PC-9 (cell line): Measurements from ENCODE around the gene TAF4B. TPM values are rescaled to one million over a fixed set of nuclear protein-coding genes. Genes with fewer than 3 reads are reported as not detected.
"Not testable (repeated sequence)": the region's sequence is repeated elsewhere in the genome, so short reads cannot be mapped to it uniquely, and the experiment has no call there.

ENCODE experiments used
- BruUV-seq: library from RNA; stranded (reverse); fragments of 400-500 nt; replicated peaks from 2 replicates; lab custom pipeline; 2021; lab: Mats Ljungman, UMichigan
- CTCF ChIA-PET: fragments of 300-600 bp; sonication (Branson Sonifier 250); formaldehyde crosslinking; loops from one replicate; lab custom pipeline; 2022; ENCODE audit warnings: antibody characterized with exemption; lab: Charles Lee
- POLR2A ChIA-PET: fragments of 300-600 bp; sonication (Branson Sonifier 250); formaldehyde crosslinking; loops from one replicate; lab custom pipeline; 2022; ENCODE audit warnings: antibody characterized with exemption; ENCODE audit not compliant: unreplicated experiment; lab: Charles Lee
- DNase-seq, 2 experiments: peaks; one replicate each; pipeline versions ENCODE4 v3.0.0 to v3.0.0-alpha.2; 2015 to 2022; ENCODE audit warnings: mixed read lengths in 1 of 2
- H2AFZ ChIP-seq: fragments of 200-600 bp; sonication (generic); 2 replicates; pipeline ENCODE4 v1.8.1; 2017; ENCODE audit warnings: antibody characterized with exemption
- H3F3A ChIP-seq: fragments of 200-600 bp; sonication (generic); 2 replicates; pipeline ENCODE4 v1.8.1; 2017; ENCODE audit warnings: antibody characterized with exemption, mild to moderate bottlenecking, low read depth; ENCODE audit not compliant: insufficient read depth
- H3K27ac ChIP-seq: fragments of 200-600 bp; sonication (generic); 2 replicates; pipeline ENCODE4 v1.6.1; 2016; ENCODE audit warnings: mixed run types
- H3K27me3 ChIP-seq: fragments of 200-600 bp; sonication (generic); 2 replicates; pipeline ENCODE4 v1.6.1; 2016; ENCODE audit warnings: low read depth, mixed run types; ENCODE audit not compliant: insufficient read depth
- H3K36me3 ChIP-seq: fragments of 200-600 bp; sonication (generic); 2 replicates; pipeline ENCODE4 v1.6.1; 2016; ENCODE audit warnings: low read depth, mixed run types
- H3K4me1 ChIP-seq: fragments of 200-600 bp; sonication (generic); replicated peaks from 2 replicates; pipeline ENCODE4 v1.6.1; 2016; ENCODE audit warnings: mixed run types; ENCODE audit not compliant: insufficient read depth
- H3K4me2 ChIP-seq: fragments of 200-600 bp; sonication (generic); 2 replicates; pipeline ENCODE4 v1.6.1; 2017; ENCODE audit warnings: mixed run types
- H3K4me3 ChIP-seq: fragments of 200-600 bp; sonication (generic); 2 replicates; pipeline ENCODE4 v1.6.1; 2016; ENCODE audit warnings: mixed run types
- H3K79me2 ChIP-seq: fragments of 200-600 bp; sonication (generic); 2 replicates; pipeline ENCODE4 v1.6.1; 2017; ENCODE audit warnings: low read depth, mixed run types
- H3K9me2 ChIP-seq: fragments of 200-600 bp; sonication (generic); 2 replicates; pipeline ENCODE4 v1.8.1; 2017; ENCODE audit warnings: mild to moderate bottlenecking; ENCODE audit not compliant: insufficient read depth
- H3K9me3 ChIP-seq: fragments of 200-600 bp; sonication (generic); 2 replicates; pipeline ENCODE4 v1.8.1; 2016; ENCODE audit warnings: low read depth; ENCODE audit not compliant: insufficient read depth
- H4K20me1 ChIP-seq: fragments of 200-600 bp; sonication (generic); 2 replicates; pipeline ENCODE4 v1.8.1; 2017; ENCODE audit not compliant: insufficient read depth
- EZH2 ChIP-seq: fragments of 200-600 bp; sonication (generic); IDR thresholded peaks from 2 replicates; pipeline ENCODE4 v1.8.0; 2017; ENCODE audit warnings: antibody characterized with exemption, low read depth
- intact Hi-C: fragments of 100-400 bp; cut with micrococcal nuclease; formaldehyde crosslinking; loops from one replicate; pipeline ENCODE4 v1.10.0; 2022; ENCODE audit not compliant: unreplicated experiment
- total RNA-seq: library from RNA; stranded (reverse); gene quantifications from 2 replicates; pipeline ENCODE4 v1.2.3, GENCODE V29; 2021
- TF ChIP-seq, protein P1 (sequence below): fragments of 200-600 bp; sonication (generic); conservative IDR thresholded peaks from 2 replicates; pipeline ENCODE4 v1.6.1; 2017; ENCODE audit warnings: mixed run types, antibody characterized with exemption, mild to moderate bottlenecking, moderate library complexity

TAF4B gene
- total RNA-seq, 1 experiment from 2014 or later, result 2.8 TPM

DNA sequence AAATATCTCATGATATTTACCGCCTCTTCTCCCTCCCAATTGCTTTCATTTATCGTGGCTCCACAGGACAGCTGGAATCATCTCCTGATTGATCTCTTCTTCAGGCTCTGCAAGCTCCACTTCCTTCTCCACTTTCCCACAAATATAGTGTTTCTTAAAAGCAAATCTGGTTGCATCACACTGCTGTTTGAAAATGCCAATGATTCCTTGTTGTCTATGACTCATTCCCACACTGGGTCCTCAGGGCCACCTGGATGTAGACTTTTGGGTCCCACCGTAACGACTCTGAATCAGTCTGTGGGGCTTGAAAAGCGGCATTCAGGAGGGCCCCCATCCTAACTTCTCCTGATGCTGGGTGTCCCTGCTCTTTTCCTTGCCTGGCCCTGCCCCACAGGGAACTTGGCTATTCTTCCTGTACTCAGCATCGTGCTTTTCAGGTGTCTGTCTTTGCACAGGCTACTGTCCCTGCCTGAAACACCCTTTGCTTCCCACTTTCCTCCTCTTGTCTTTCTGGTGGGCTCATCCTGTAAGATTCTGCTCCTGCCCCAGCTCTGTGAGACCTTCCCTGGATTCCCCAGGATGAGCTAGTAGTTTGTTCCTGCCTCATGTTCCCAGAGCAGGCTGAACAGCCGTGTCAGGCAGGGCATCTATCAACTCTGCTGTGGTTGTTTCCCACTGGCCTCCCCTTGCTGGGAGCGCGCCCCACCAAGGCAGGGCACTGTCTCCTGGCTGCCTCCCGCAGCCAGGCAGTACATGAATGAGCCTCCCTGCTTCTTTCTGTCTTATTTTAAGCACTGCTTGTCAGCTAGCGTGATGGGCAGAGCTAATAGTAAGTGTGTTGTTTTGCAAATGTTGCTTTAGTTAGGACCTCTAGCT is 210.2 kb downstream of the TAF4B start:
- H3K27ac ChIP-seq, result peak overlapping the region; percentile 85
- DNase-seq, result peak; percentile 32 to 95
- peak overlapping the region; percentile 66 for H2AFZ ChIP-seq
- intact Hi-C loops, result loop anchor here (2.0 kb wide), 2 partner anchors 44 to 112 kb away; partner anchors contain the start of gene KCTD1
- no peak for TF ChIP-seq EZH2
- TF ChIP-seq, protein P1, sequence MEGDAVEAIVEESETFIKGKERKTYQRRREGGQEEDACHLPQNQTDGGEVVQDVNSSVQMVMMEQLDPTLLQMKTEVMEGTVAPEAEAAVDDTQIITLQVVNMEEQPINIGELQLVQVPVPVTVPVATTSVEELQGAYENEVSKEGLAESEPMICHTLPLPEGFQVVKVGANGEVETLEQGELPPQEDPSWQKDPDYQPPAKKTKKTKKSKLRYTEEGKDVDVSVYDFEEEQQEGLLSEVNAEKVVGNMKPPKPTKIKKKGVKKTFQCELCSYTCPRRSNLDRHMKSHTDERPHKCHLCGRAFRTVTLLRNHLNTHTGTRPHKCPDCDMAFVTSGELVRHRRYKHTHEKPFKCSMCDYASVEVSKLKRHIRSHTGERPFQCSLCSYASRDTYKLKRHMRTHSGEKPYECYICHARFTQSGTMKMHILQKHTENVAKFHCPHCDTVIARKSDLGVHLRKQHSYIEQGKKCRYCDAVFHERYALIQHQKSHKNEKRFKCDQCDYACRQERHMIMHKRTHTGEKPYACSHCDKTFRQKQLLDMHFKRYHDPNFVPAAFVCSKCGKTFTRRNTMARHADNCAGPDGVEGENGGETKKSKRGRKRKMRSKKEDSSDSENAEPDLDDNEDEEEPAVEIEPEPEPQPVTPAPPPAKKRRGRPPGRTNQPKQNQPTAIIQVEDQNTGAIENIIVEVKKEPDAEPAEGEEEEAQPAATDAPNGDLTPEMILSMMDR, result no peak
- H3K36me3 ChIP-seq, result no peaks in the 10 kb centered on the region
- H3F3A ChIP-seq, result peaks cover 12% of the 10 kb centered on the region; the same call in 1 of the 2 replicates
- H3K4me2 ChIP-seq, result peak overlapping the region; percentile 71
- ChIA-PET CTCF (no interaction called here), POLR2A (interaction anchor here (0.7 kb wide), 1 partner anchor 129 kb away, joined by 4 read pairs; no protein-coding TSS in a partner anchor)
- H3K9me2 ChIP-seq, result no peaks in the 10 kb centered on the region
- no peaks in the 10 kb centered on the region for H3K79me2 ChIP-seq
- H3K27me3 ChIP-seq, result no peaks in the 10 kb centered on the region
- no peaks in the 10 kb centered on the region for H3K9me3 ChIP-seq
- H4K20me1 ChIP-seq, result no peaks in the 10 kb centered on the region
- H3K4me1 ChIP-seq, result peaks cover 26% of the 10 kb centered on the region
- peak overlapping the region; percentile 37; the same call in 1 of the 2 replicates for H3K4me3 ChIP-seq
- no TSS peak for BruUV-seq

DNA sequence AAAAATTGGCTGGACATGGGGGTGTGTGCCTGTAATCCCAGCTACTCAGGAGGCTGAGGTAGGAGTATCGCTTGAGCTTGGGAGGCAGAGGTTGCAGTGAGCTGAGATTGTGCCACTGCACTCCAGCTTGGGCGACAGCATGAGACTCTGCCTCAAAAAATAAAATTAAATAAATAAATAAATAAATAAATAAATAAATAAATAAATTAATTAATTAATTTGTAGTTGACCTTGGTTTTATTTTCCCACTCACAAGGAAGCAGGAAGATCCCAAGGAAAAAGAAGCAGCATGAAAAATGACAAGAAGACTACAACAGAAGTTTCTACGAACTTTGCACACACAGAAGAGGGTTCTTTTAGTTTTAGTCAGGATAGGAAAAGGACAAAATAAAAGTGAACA is 211.4 kb downstream of the TAF4B start:
- H4K20me1 ChIP-seq, H3K9me3 ChIP-seq, H3K27me3 ChIP-seq, H2AFZ ChIP-seq, H3K9me2 ChIP-seq, H3K36me3 ChIP-seq, H3K4me3 ChIP-seq, CTCF ChIA-PET, BruUV-seq, POLR2A ChIA-PET, DNase-seq, H3K79me2 ChIP-seq, H3K4me2 ChIP-seq, H3K27ac ChIP-seq: not testable (repeated sequence)
- Histone ChIP-seq H3K4me1 (peaks cover 26% of the 10 kb centered on the region), H3F3A (peaks cover 12% of the 10 kb centered on the region; the same call in 1 of the 2 replicates)
- intact Hi-C loops, result loop anchor here (2.0 kb wide), 2 partner anchors 43 to 111 kb away; partner anchors contain the start of gene KCTD1

GRCh38 chr18:26438980-26439379 is 212.7 kb downstream of the TAF4B start:
- DNase-seq, result no peak
- no peak overlapping the region for H3K4me3 ChIP-seq
- no TSS peak for BruUV-seq
- no peak overlapping the region for H3K27ac ChIP-seq
- TF ChIP-seq EZH2, result no peak
- TF ChIP-seq, protein P1, result no peak
- no peaks in the 10 kb centered on the region for H4K20me1 ChIP-seq
- peaks cover 26% of the 10 kb centered on the region for H3K4me1 ChIP-seq
- H3K27me3 ChIP-seq, result no peaks in the 10 kb centered on the region
- H3K4me2 ChIP-seq, result no peak overlapping the region
- CTCF ChIA-PET, result no interaction called here
- intact Hi-C loops, result no loop called here
- H3K79me2 ChIP-seq, result no peaks in the 10 kb centered on the region
- POLR2A ChIA-PET, result no interaction called here
- H3K36me3 ChIP-seq, result no peaks in the 10 kb centered on the region
- no peaks in the 10 kb centered on the region; the same call in 1 of the 2 replicates for H3K9me3 ChIP-seq
- H3F3A ChIP-seq, result peaks cover 12% of the 10 kb centered on the region; the same call in 1 of the 2 replicates
- no peak overlapping the region for H2AFZ ChIP-seq
- no peaks in the 10 kb centered on the region for H3K9me2 ChIP-seq
